Mesenchymal stem cell (in vitro differentiated cells and primary cell): Measurements from ENCODE around the gene BNIP5.

ENCODE experiments used
- DNase-seq: peaks from one replicate; pipeline ENCODE4 v3.0.0-alpha.2; 2013
- H2AFZ ChIP-seq: one replicate; pipeline ENCODE4 v1.6.1; 2013; ENCODE audit warnings: low read depth, mild to moderate bottlenecking, control low read depth, inconsistent platforms, low read length, moderate library complexity
- H2AK5ac ChIP-seq: 2 replicates; pipeline ENCODE4 v1.6.1; 2013; ENCODE audit warnings: low read length, moderate library complexity, mild to moderate bottlenecking, inconsistent platforms; ENCODE audit not compliant: severe bottlenecking
- H2BK120ac ChIP-seq: one replicate; pipeline ENCODE4 v1.6.1; 2013; ENCODE audit warnings: low read depth, mild to moderate bottlenecking, inconsistent platforms, low read length, moderate library complexity
- H2BK12ac ChIP-seq, 2 experiments: one replicate each; pipeline ENCODE4 v1.6.1; 2013; ENCODE audit warnings: inconsistent platforms in 2 of 2, low read length in 2 of 2, mild to moderate bottlenecking in 2 of 2, moderate library complexity in 2 of 2, control low read depth in 1 of 2
- H2BK15ac ChIP-seq: one replicate; pipeline ENCODE4 v1.6.1; 2013; ENCODE audit warnings: mild to moderate bottlenecking, low read depth, inconsistent platforms; ENCODE audit not compliant: poor library complexity, severe bottlenecking
- H2BK5ac ChIP-seq: 2 replicates; pipeline ENCODE4 v1.6.1; 2013; ENCODE audit warnings: low read depth, mild to moderate bottlenecking, low read length, control low read depth, inconsistent platforms; ENCODE audit not compliant: poor library complexity, severe bottlenecking
- H3K14ac ChIP-seq, 2 experiments: one replicate each; pipeline ENCODE4 v1.6.1; 2013; ENCODE audit warnings: inconsistent platforms in 2 of 2, low read length in 2 of 2, control low read depth in 1 of 2, mild to moderate bottlenecking in 1 of 2, moderate library complexity in 1 of 2
- H3K18ac ChIP-seq, 2 experiments: one replicate each; pipeline ENCODE4 v1.6.1; 2013; ENCODE audit warnings: inconsistent platforms in 2 of 2, low read length in 2 of 2, control low read depth in 1 of 2, low read depth in 1 of 2, mild to moderate bottlenecking in 1 of 2
- H3K23ac ChIP-seq, 2 experiments: one replicate each; pipeline ENCODE4 v1.6.1; 2013; ENCODE audit warnings: inconsistent platforms in 2 of 2, low read length in 2 of 2, mild to moderate bottlenecking in 2 of 2, moderate library complexity in 2 of 2, control low read depth in 1 of 2
- H3K27ac ChIP-seq: 2 replicates; pipeline ENCODE4 v1.5.1; 2013; ENCODE audit warnings: mild to moderate bottlenecking, moderate library complexity, low read length, control low read depth, inconsistent platforms; ENCODE audit not compliant: poor library complexity, severe bottlenecking
- H3K27me3 ChIP-seq, 2 experiments: 2 replicates each; pipeline versions ENCODE4 v1.6.1 to v1.7.0; 2013; ENCODE audit warnings: low read length in 2 of 2, mild to moderate bottlenecking in 2 of 2, moderate library complexity in 2 of 2, control low read depth in 1 of 2, inconsistent platforms in 1 of 2; ENCODE audit not compliant: control insufficient read depth in 1 of 2, insufficient read depth in 1 of 2
- H3K36me3 ChIP-seq, 2 experiments: 2 replicates each; pipeline versions ENCODE4 v1.6.1 to v1.7.0; 2013; ENCODE audit warnings: low read length in 2 of 2, control low read depth in 1 of 2, inconsistent platforms in 1 of 2, low read depth in 1 of 2, mild to moderate bottlenecking in 1 of 2; ENCODE audit not compliant: insufficient read depth in 2 of 2, control insufficient read depth in 1 of 2
- H3K4ac ChIP-seq, 2 experiments: one replicate each; pipeline ENCODE4 v1.6.1; 2013; ENCODE audit warnings: inconsistent platforms in 2 of 2, low read length in 2 of 2, mild to moderate bottlenecking in 2 of 2, moderate library complexity in 2 of 2, control low read depth in 1 of 2, low read depth in 1 of 2
- H3K4me1 ChIP-seq: 2 replicates; pipeline ENCODE4 v1.6.1; 2013; ENCODE audit warnings: low read depth, low read length, control low read depth; ENCODE audit not compliant: control insufficient read depth, insufficient read depth
- H3K4me2 ChIP-seq: 2 replicates; pipeline ENCODE4 v1.6.1; 2013; ENCODE audit warnings: low read length, mild to moderate bottlenecking, inconsistent platforms; ENCODE audit not compliant: poor library complexity, severe bottlenecking
- H3K4me3 ChIP-seq, 2 experiments: 2 replicates each; pipeline versions ENCODE4 v1.5.1 to v1.7.0; 2013; ENCODE audit warnings: low read length in 2 of 2, mild to moderate bottlenecking in 2 of 2, control low read depth in 1 of 2, low read depth in 1 of 2; ENCODE audit not compliant: insufficient read depth in 1 of 2
- H3K79me1 ChIP-seq: replicated peaks from 2 replicates; pipeline ENCODE4 v1.6.1; 2013; ENCODE audit warnings: mild to moderate bottlenecking, control low read depth, low read length, inconsistent platforms; ENCODE audit not compliant: poor library complexity, severe bottlenecking
- H3K9ac ChIP-seq: 2 replicates; pipeline ENCODE4 v1.7.0; 2013; ENCODE audit warnings: mild to moderate bottlenecking, low read length, moderate library complexity
- H3K9me3 ChIP-seq: 2 replicates; pipeline ENCODE4 v1.7.0; 2013; ENCODE audit warnings: mild to moderate bottlenecking, low read length; ENCODE audit not compliant: control insufficient read depth
- H4K8ac ChIP-seq: one replicate; pipeline ENCODE4 v1.6.1; 2013; ENCODE audit warnings: inconsistent platforms, mild to moderate bottlenecking, low read length, moderate library complexity
- H4K91ac ChIP-seq: one replicate; pipeline ENCODE4 v1.6.1; 2013; ENCODE audit warnings: mild to moderate bottlenecking, low read length, inconsistent platforms
- WGBS: methylation state at CpG from one replicate; pipeline ENCODE4 v1.1.7; 2013; ENCODE audit warnings: mixed read lengths; 5-methylcytosine and 5-hydroxymethylcytosine counted together

BNIP5 gene

DNA sequence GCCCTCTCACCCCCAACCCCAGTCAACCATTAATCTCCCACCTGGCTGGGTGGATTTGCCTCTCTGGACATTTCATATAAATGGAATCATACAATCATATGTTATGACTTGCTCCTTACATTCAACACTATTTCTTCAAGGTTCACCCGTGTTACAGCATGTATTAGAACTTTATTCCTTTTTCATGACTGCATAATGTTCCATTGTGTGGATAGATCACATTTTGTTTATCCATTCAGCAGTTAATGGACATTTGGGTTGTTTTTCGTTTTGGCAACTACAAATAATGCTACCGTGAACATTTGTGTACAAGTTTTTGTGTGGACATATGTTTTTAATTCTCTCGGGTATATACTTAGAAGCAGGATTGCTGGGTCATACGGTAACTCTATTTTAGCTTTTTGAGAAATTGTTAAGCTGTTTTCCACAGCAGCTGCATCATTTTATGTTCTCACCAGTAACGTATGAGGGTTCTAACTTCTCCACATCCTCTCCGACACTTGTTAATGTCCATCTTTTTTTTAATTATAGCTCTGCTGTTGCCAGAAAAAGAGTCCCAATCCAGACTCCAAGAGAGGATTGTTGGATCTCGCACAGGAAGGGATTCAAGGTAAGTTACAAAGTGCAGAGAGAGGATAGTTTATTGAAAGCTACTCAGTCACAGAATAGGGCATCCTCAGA, 15.9 kb upstream of the BNIP5 start:
- Histone ChIP-seq H3K9me3 (peaks cover 6% of the 10 kb centered on the region), H3K79me1 (no peaks in the 10 kb centered on the region), H2AFZ (no peak overlapping the region), H4K8ac (no peak overlapping the region), H3K18ac (no peak overlapping the region), H2AK5ac (no peak overlapping the region), H2BK12ac (no peak overlapping the region), H3K27me3 (peaks cover 7 to 18% of the 10 kb centered on the region in 2 experiments), H3K14ac (no peak overlapping the region), H3K4ac (no peak overlapping the region), H3K9ac (peak overlapping the region; percentile 42), H3K4me2 (no peak overlapping the region), H3K27ac (no peak overlapping the region), H2BK120ac (no peak overlapping the region), H4K91ac (no peak overlapping the region), H3K4me1 (peaks cover 4% of the 10 kb centered on the region), H2BK5ac (no peak overlapping the region), H2BK15ac (no peak overlapping the region), H3K4me3 (no peak overlapping the region), H3K23ac (no peak overlapping the region), H3K36me3 (no peaks in the 10 kb centered on the region)
- WGBS = 86% methylated on average over 8 of the region's 8 CpGs
- DNase-seq = no peak

- H3K4me3 ChIP-seq = no peak overlapping the region
- H2BK120ac ChIP-seq = no peak overlapping the region
- H3K4me2 ChIP-seq = no peak overlapping the region
- DNase-seq = peak; percentile 85
- no peak overlapping the region for H3K23ac ChIP-seq
- H3K4me1 ChIP-seq = peaks cover 6% of the 10 kb centered on the region
- peaks cover 9 to 16% of the 10 kb centered on the region in 2 experiments for H3K27me3 ChIP-seq
- peak overlapping the region; percentile 52 for H3K9ac ChIP-seq
- peak overlapping the region in 1 of 2 experiments; percentile 18 for H2BK12ac ChIP-seq
- no peak overlapping the region for H3K14ac ChIP-seq
- no peak overlapping the region for H3K27ac ChIP-seq
- no peak overlapping the region for H4K8ac ChIP-seq
- H2AK5ac ChIP-seq = no peak overlapping the region
- H4K91ac ChIP-seq = no peak overlapping the region
- no peak overlapping the region for H3K4ac ChIP-seq
- H2BK15ac ChIP-seq = no peak overlapping the region
- peaks cover 6% of the 10 kb centered on the region for H3K9me3 ChIP-seq
- no peaks in the 10 kb centered on the region for H3K36me3 ChIP-seq
- no peaks in the 10 kb centered on the region for H3K79me1 ChIP-seq
- WGBS = 54% methylated on average over 13 of the region's 15 CpGs
- no peak overlapping the region for H2BK5ac ChIP-seq
- peak overlapping the region in 1 of 2 experiments; percentile 11 for H3K18ac ChIP-seq
- no peak overlapping the region for H2AFZ ChIP-seq
Observed at GRCh38 chr6:36350681-36351571, 14.2 kb upstream of the BNIP5 start.

GRCh38 chr6:36350082-36350481, 13.4 kb upstream of the BNIP5 start:
- Histone ChIP-seq H3K18ac (no peak overlapping the region), H3K9me3 (peaks cover 6% of the 10 kb centered on the region), H2BK120ac (no peak overlapping the region), H2BK15ac (no peak overlapping the region), H2AK5ac (no peak overlapping the region), H3K4me2 (no peak overlapping the region), H3K27ac (no peak overlapping the region), H2BK12ac (no peak overlapping the region), H2AFZ (no peak overlapping the region), H4K91ac (no peak overlapping the region), H3K4ac (no peak overlapping the region), H3K23ac (no peak overlapping the region), H2BK5ac (no peak overlapping the region), H3K4me3 (no peak overlapping the region), H3K27me3 (peaks cover 9 to 16% of the 10 kb centered on the region in 2 experiments), H3K36me3 (no peaks in the 10 kb centered on the region), H3K4me1 (peaks cover 6% of the 10 kb centered on the region), H3K79me1 (no peaks in the 10 kb centered on the region), H4K8ac (no peak overlapping the region), H3K9ac (no peak overlapping the region), H3K14ac (no peak overlapping the region)
- 92% methylated on average over 2 of the region's 4 CpGs for WGBS
- no peak for DNase-seq

GRCh38 chr6:36349240-36349639, 12.6 kb upstream of the BNIP5 start:
- Histone ChIP-seq H2BK12ac (no peak overlapping the region), H2BK15ac (no peak overlapping the region), H3K79me1 (no peaks in the 10 kb centered on the region), H3K4ac (no peak overlapping the region), H2AK5ac (no peak overlapping the region), H2AFZ (no peak overlapping the region), H2BK120ac (no peak overlapping the region), H3K9ac (no peak overlapping the region), H3K27me3 (peaks cover 14 to 16% of the 10 kb centered on the region in 2 experiments), H3K18ac (no peak overlapping the region), H3K4me2 (no peak overlapping the region), H3K23ac (no peak overlapping the region), H3K27ac (no peak overlapping the region), H3K4me3 (no peak overlapping the region), H3K4me1 (peaks cover 6% of the 10 kb centered on the region), H3K36me3 (no peaks in the 10 kb centered on the region), H4K8ac (no peak overlapping the region), H3K14ac (no peak overlapping the region), H2BK5ac (no peak overlapping the region), H4K91ac (no peak overlapping the region), H3K9me3 (peaks cover 6% of the 10 kb centered on the region)
- 93% methylated on average over 6 of the region's 6 CpGs for WGBS
- DNase-seq = no peak
